ENCODE results near the gene SQSTM1.

DNA sequence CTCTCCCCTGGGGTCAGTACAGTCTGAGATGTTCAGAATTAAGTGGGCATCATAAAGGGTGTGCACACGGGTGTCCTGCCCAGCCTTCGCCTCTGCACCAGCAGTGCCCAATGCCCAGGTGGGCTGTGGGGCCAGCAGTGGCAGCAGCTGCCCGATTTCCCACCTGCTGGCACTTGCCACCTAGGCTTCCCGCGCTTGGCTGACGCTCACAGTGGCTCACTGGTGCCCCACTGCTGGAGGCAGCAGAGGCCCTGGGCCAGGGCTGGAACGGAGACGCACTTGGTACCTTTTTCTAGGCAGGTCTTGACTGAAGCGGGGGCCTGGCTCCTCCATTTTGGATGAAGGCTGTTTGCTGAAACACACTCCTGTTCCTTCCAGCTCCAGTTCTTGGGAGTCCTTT is 20.9 kb downstream of the SQSTM1 start:
- TF ChIP-seq ZNF317 (CRISPR knock-in tag; IDR thresholded peaks at IDR 0.05; ENCODE audit: borderline replicate concordance, low read depth) = no peak
- TF ChIP-seq, protein P1, sequence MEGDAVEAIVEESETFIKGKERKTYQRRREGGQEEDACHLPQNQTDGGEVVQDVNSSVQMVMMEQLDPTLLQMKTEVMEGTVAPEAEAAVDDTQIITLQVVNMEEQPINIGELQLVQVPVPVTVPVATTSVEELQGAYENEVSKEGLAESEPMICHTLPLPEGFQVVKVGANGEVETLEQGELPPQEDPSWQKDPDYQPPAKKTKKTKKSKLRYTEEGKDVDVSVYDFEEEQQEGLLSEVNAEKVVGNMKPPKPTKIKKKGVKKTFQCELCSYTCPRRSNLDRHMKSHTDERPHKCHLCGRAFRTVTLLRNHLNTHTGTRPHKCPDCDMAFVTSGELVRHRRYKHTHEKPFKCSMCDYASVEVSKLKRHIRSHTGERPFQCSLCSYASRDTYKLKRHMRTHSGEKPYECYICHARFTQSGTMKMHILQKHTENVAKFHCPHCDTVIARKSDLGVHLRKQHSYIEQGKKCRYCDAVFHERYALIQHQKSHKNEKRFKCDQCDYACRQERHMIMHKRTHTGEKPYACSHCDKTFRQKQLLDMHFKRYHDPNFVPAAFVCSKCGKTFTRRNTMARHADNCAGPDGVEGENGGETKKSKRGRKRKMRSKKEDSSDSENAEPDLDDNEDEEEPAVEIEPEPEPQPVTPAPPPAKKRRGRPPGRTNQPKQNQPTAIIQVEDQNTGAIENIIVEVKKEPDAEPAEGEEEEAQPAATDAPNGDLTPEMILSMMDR (IDR thresholded peaks at IDR 0.05) = no peak
- TF ChIP-seq NR2C2 (CRISPR knock-in tag; IDR thresholded peaks at IDR 0.05) = no peak
- no peak for TF ChIP-seq JUN (CRISPR knock-in tag; IDR thresholded peaks at IDR 0.05)
- TF ChIP-seq MXD4 (CRISPR knock-in tag; IDR thresholded peaks at IDR 0.05; ENCODE audit: borderline replicate concordance) = no peak
- no peak for TF ChIP-seq SMAD4 (CRISPR knock-in tag; IDR thresholded peaks at IDR 0.05)
- TF ChIP-seq, protein P2, sequence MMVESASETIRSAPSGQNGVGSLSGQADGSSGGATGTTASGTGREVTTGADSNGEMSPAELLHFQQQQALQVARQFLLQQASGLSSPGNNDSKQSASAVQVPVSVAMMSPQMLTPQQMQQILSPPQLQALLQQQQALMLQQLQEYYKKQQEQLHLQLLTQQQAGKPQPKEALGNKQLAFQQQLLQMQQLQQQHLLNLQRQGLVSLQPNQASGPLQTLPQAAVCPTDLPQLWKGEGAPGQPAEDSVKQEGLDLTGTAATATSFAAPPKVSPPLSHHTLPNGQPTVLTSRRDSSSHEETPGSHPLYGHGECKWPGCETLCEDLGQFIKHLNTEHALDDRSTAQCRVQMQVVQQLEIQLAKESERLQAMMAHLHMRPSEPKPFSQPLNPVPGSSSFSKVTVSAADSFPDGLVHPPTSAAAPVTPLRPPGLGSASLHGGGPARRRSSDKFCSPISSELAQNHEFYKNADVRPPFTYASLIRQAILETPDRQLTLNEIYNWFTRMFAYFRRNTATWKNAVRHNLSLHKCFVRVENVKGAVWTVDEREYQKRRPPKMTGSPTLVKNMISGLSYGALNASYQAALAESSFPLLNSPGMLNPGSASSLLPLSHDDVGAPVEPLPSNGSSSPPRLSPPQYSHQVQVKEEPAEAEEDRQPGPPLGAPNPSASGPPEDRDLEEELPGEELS (CRISPR knock-in tag; IDR thresholded peaks at IDR 0.05) = no peak
- TF ChIP-seq ZNF121 (CRISPR knock-in tag; IDR thresholded peaks at IDR 0.05) = no peak

Measured in WTC11 (cell line).